T-helper 2 cell treated with Interferon-gamma antibody and Interleukin-4, amounts not matched to agents 100 ng/mL and 5 ng/mL, for 36 hours (primary cell): ENCODE measurements around the gene MGLL. TPM values are rescaled to one million over a fixed set of nuclear protein-coding genes. Genes with fewer than 3 reads are reported as not detected.

ENCODE experiments used
- intact Hi-C: fragments of 100-400 bp; cut with micrococcal nuclease; formaldehyde crosslinking; loops from one replicate; pipeline ENCODE4 v1.15.1; 2023
- total RNA-seq: library from RNA; stranded (reverse); gene quantifications from 2 replicates; pipeline ENCODE4 v1.2.3, GENCODE V29; 2022

Gene MGLL
- total RNA-seq, 1 donor from 2014 or later, result 3.8 TPM

DNA sequence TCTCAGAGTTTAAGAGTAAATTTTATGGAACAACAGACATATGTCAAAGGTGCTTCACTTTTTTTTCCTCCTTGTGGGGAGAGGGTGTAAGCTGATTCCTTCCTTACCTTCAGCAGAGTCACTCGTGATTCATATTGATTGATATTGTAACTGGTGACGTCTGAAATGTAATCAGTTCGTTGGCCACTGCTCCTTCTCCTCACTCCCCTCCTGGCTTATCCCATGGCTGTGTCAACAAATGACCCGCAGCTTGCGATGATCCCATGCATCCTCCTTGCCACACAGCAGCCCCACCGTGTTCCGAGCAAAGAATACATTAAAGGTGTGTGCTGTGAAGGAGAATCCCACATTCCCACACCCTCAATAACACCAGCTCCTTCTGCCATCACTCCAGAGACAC, 7.3 kb downstream of the MGLL start:
- intact Hi-C loops, result no loop called here

GRCh38 chr3:127814325-127814781, 8.0 kb downstream of the MGLL start:
- intact Hi-C loops, result no loop called here

DNA sequence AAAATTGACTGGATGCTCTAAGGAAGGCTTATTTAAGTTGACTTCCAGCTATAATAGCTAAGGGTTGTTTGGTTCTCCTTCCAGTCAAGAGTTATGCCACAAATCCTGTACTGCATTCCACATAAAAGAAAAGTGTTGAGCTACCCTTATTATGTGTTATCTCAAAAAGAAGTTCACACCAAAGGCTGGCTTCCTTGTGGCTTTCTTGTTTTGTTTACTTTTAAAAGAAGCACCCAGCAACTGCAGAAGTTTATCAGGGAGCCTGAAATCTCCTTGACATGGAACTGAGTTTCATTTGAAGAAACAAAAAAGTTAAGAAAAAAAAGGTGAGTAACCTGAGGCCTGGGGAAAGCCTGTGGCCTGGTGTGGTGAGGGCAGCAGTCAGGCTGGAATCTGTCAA, 10.2 kb downstream of the MGLL start:
- intact Hi-C loops, result no loop called here

DNA sequence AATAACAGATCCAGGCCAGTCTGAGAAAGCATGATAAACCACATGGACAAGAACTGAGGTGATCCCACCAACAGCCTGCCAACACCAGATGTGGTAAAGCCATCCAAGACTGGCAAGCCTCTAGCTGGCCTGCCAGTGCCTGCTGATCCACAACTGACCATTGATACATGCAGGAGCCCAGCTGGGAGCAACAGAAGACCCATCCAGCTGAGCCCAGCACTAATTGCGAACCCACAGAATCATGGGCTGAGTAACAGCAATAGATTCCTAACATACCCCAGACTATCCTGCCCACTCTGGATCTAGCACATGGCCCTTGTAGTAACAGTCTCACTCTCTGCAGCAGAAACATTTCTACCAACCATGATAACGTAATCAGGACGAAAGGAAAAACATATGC, 10.6 kb downstream of the MGLL start:
- intact Hi-C loops, result no loop called here

- intact Hi-C loops, result no loop called here
These were observed 12.7 kb downstream of the MGLL start for GRCh38 chr3:127809611-127810010.

DNA sequence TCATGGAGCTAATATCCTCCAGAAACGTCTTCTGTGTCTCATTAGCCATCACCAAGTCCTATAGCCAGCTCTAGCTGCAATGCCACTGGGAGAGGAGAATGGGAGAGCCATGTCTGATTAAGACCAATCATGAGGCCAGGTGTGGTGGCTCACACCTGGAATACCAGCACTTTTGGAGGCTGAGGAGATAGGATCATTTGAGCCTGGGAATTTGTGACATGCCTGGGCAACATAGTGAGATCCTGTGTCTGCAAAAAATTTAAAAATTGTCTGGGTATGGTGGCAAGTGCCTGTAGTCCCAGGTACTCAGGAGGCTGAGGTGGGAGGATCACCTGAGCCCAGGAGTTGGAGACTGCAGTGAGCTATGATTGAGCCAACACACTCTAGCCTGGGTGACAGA, 13.1 kb downstream of the MGLL start:
- intact Hi-C loops, result no loop called here

GRCh38 chr3:127808197-127808596, 14.1 kb downstream of the MGLL start:
- intact Hi-C loops, result no loop called here

DNA sequence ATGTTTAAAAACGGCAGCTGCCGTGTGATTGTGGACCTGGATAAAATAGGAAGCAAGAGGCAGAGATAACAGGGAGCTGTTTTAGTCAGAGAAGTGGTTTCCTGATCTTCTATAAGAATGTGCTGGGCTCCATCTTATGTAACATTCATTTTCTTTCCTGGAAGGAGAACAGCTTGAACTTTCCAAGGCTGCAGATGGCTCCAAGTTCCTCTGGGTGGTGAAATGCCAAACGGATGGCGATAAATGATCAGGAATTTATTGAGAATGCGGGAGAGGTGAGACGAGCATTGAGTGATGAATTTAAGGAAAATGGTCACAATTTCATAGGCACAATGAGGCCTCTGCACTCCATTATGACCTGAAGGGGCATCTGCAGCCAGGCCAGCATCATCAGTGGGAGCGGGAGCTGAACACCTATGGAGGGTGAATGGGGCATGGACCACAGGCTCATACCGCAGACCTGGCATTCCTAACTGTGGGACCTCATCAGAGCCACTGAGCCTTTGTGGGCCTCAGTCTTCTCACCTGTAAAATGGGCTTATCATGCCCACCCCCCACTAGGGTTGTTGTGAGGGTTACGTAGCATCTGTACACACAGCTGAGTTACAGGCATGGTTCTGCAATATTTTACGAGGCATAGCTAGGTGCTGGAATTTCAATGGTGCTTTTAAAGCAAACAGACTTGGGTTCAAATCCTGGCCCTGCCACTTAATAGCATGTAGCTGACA, 17.1 kb downstream of the MGLL start:
- intact Hi-C loops, result no loop called here

- intact Hi-C loops, result no loop called here
These were observed 18.2 kb downstream of the MGLL start for GRCh38 chr3:127804141-127804540.

GRCh38 chr3:127803619-127804018, 18.7 kb downstream of the MGLL start:
- intact Hi-C loops, result no loop called here

GRCh38 chr3:127802606-127803005, 19.7 kb downstream of the MGLL start:
- intact Hi-C loops, result no loop called here

GRCh38 chr3:127801731-127802313, 20.5 kb downstream of the MGLL start:
- intact Hi-C loops, result no loop called here

DNA sequence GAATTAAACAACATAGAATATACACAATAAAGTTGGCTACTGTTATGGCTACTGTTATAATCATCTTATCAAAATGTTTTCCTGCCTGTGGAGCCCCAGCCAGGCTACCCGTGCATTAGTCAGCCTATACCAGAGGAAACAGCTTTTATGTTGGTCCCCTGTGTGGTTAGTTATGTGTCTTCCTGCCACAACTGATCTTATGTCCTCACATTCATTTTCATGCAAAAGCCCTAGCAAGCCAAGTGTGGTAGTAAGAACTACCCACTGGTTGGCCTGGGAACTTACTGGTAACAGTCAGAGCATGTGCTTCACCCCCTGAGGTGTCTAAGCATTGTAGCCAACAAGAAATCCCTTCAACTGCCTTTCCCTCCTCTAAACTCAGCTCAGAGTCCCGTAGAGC, 21.8 kb downstream of the MGLL start:
- intact Hi-C loops, result no loop called here

GRCh38 chr3:127799476-127800222, 22.7 kb downstream of the MGLL start:
- intact Hi-C loops, result no loop called here

DNA sequence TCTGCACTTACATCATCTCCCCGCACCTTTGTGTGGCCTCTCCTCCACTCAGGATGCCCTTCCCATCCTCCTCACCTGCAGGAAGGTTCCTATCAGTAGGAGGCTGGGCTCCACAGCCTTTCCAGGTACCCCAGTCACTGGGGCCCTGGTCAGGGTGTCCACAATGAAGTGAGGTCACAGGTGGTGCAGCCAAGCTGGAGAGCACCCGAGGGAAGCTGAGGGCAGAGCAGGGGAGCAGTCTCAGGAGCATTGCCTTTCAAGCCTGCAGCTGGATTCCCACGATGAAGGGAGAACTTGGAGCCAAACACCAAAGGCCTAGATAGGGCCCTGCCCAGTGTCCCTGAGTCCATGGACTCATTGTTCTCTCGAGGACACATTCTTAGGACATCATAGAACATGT, 23.6 kb downstream of the MGLL start:
- intact Hi-C loops, result no loop called here

GRCh38 chr3:127796831-127797150, 25.5 kb downstream of the MGLL start:
- intact Hi-C loops, result no loop called here

GRCh38 chr3:127796045-127796830, 26.1 kb downstream of the MGLL start:
- intact Hi-C loops, result no loop called here

DNA sequence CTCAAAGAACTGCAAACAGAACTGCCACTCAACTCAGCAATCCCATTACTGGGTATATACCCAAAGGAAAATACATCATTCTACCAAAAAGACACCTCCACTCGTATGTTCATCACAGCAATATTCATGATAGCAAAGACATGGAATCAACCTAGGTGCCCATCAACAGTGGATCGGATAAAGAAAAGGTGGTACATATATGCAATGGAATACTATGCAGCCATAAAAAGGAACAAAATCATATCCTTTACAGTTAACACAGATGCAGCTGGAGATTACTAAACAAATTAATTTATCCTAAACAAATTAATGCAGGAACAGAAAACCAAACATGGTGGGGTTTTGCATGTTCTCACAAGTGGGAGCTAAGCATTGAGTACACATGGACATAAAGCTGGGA, 27.3 kb downstream of the MGLL start:
- intact Hi-C loops, result loop anchor here (5.0 kb wide), 1 partner anchor 37 kb away; no protein-coding TSS in a partner anchor

- intact Hi-C loops, result loop anchor here (5.0 kb wide), 1 partner anchor 38 kb away; no protein-coding TSS in a partner anchor
These were observed 27.9 kb downstream of the MGLL start for GRCh38 chr3:127794402-127794801.

- intact Hi-C loops, result loop anchor here (5.0 kb wide), 1 partner anchor 40 kb away; no protein-coding TSS in a partner anchor
These were observed 29.6 kb downstream of the MGLL start for GRCh38 chr3:127792541-127793292.
